HepG2 (cell line): Measurements from ENCODE around the gene RBM12. TPM values are rescaled to one million over a fixed set of nuclear protein-coding genes. Genes with fewer than 3 reads are reported as not detected.

ENCODE experiments used
- ADNP ChIP-seq: sonication (generic); formaldehyde crosslinking; IDR thresholded peaks from 2 replicates; pipeline ENCODE4 v1.4.0; 2020; ENCODE audit warnings: missing genetic modification reagents
- ATF7 ChIP-seq, 2 experiments: fragments of 450-650 bp in 1 of 2; sonication (generic) in 1 of 2; formaldehyde crosslinking in 1 of 2; IDR thresholded peaks; 2 replicates each; pipeline versions ENCODE4 v1.4.0 to v1.6.1; 2016 to 2020; ENCODE audit warnings: antibody characterized with exemption in 1 of 2, mild to moderate bottlenecking in 1 of 2, missing genetic modification reagents in 1 of 2
- DPF2 ChIP-seq: sonication (generic); formaldehyde crosslinking; IDR thresholded peaks from 2 replicates; pipeline ENCODE4 v1.4.0; 2020; ENCODE audit warnings: mild to moderate bottlenecking, low read depth, missing genetic modification reagents, borderline replicate concordance
- ETV6 ChIP-seq: sonication (generic); formaldehyde crosslinking; conservative IDR thresholded peaks from 2 replicates; pipeline ENCODE4 v1.4.0; 2020; ENCODE audit warnings: missing genetic modification reagents
- KDM5A ChIP-seq: fragments of 200-600 bp; sonication (generic); IDR thresholded peaks from 2 replicates; pipeline ENCODE4 v1.7.0; 2018; ENCODE audit warnings: antibody characterized with exemption, mild to moderate bottlenecking, low read length, borderline replicate concordance
- MTA1 ChIP-seq: sonication (generic); formaldehyde crosslinking; IDR thresholded peaks from 2 replicates; pipeline ENCODE4 v1.4.0; 2020; ENCODE audit warnings: missing genetic modification reagents, mild to moderate bottlenecking, borderline replicate concordance
- NFYB ChIP-seq: sonication (generic); formaldehyde crosslinking; IDR thresholded peaks from 2 replicates; pipeline ENCODE4 v1.4.0; 2020; ENCODE audit warnings: missing genetic modification reagents
- NR2F1 ChIP-seq, 2 experiments: fragments of 450-650 bp in 1 of 2; formaldehyde crosslinking in 1 of 2; IDR thresholded peaks; 2 replicates each; pipeline versions ENCODE4 v1.5.0 to v1.6.1; 2016 to 2020; ENCODE audit warnings: mild to moderate bottlenecking in 1 of 2, missing compliant biosample characterization in 1 of 2, missing genetic modification reagents in 1 of 2, moderate library complexity in 1 of 2
- NR2F6 ChIP-seq, 2 experiments: IDR thresholded peaks; 2 replicates each; pipeline ENCODE4 v1.6.1; 2016; ENCODE audit warnings: antibody characterized with exemption in 1 of 2, mild to moderate bottlenecking in 1 of 2
- PLRG1 ChIP-seq: fragments of 450-650 bp; conservative IDR thresholded peaks from 2 replicates; pipeline ENCODE4 v1.6.1; 2016
- ZBTB38 ChIP-seq: sonication (generic); formaldehyde crosslinking; IDR thresholded peaks from 2 replicates; pipeline ENCODE4 v1.5.1; 2020; ENCODE audit warnings: mild to moderate bottlenecking, missing genetic modification reagents
- ZBTB7A ChIP-seq: sonication (generic); formaldehyde crosslinking; IDR thresholded peaks from 2 replicates; pipeline ENCODE4 v1.8.0; 2022; ENCODE audit warnings: mild to moderate bottlenecking, missing genetic modification reagents
- ZNF503 ChIP-seq: sonication (generic); formaldehyde crosslinking; IDR thresholded peaks from 2 replicates; pipeline ENCODE4 v1.4.0; 2020; ENCODE audit warnings: missing genetic modification reagents
- polyA plus RNA-seq, 8 experiments: library from polyadenylated mRNA; depleted of rRNA in 3 of 8; stranded (reverse) in 7 of 8; unstranded in 1 of 8; fragments of >200 nt; fragmentation: Illumina TruSeq in 4 of 8; extraction: Trizol in 4 of 8; gene quantifications; 2 replicates each; pipeline versions ENCODE4 v1.2.1 to v1.2.3, GENCODE V29; 2011 to 2016; ENCODE audit warnings: low read depth in 4 of 8, missing spikeins in 1 of 8, mixed read lengths in 1 of 8; ENCODE audit not compliant: insufficient read depth in 1 of 8
- total RNA-seq, 5 experiments: library from RNA; depleted of rRNA; stranded (reverse); fragments of >200 nt; fragmentation: Illumina TruSeq; extraction: Trizol; gene quantifications; 2 replicates each; pipeline ENCODE4 v1.2.3, GENCODE V29; 2016; ENCODE audit warnings: low read depth in 1 of 5
- TF ChIP-seq, protein P1 (sequence below): sonication (generic); formaldehyde crosslinking; IDR thresholded peaks from 2 replicates; pipeline ENCODE4 v1.5.0; 2020; ENCODE audit warnings: missing genetic modification reagents
- TF ChIP-seq, protein P2 (sequence below): sonication (generic); formaldehyde crosslinking; conservative IDR thresholded peaks from 2 replicates; pipeline ENCODE4 v1.4.0; 2020; ENCODE audit warnings: missing genetic modification reagents
- TF ChIP-seq, protein P3 (sequence below): sonication (generic); formaldehyde crosslinking; IDR thresholded peaks from 2 replicates; pipeline ENCODE4 v1.4.0; 2020; ENCODE audit warnings: missing genetic modification reagents

Gene RBM12
- total and polyA plus RNA-seq, 2 of the 13 experiments (the other 11 are each of a cell fraction or from before 2014, with no cell fraction given), result 97.9 to 104 TPM

GRCh38 chr20:35702051-35702823, 37.5 kb upstream of the RBM12 start (continued):
- no peak for TF ChIP-seq ADNP (CRISPR knock-in tag)
- no peak for TF ChIP-seq MTA1 (CRISPR knock-in tag)
- TF ChIP-seq NFYB (CRISPR knock-in tag), result no peak
- 0 out of 2 replicates have a peak, but pooled peaks have one; percentile 36 for TF ChIP-seq ZBTB38 (CRISPR knock-in tag)
- TF ChIP-seq, protein P1, sequence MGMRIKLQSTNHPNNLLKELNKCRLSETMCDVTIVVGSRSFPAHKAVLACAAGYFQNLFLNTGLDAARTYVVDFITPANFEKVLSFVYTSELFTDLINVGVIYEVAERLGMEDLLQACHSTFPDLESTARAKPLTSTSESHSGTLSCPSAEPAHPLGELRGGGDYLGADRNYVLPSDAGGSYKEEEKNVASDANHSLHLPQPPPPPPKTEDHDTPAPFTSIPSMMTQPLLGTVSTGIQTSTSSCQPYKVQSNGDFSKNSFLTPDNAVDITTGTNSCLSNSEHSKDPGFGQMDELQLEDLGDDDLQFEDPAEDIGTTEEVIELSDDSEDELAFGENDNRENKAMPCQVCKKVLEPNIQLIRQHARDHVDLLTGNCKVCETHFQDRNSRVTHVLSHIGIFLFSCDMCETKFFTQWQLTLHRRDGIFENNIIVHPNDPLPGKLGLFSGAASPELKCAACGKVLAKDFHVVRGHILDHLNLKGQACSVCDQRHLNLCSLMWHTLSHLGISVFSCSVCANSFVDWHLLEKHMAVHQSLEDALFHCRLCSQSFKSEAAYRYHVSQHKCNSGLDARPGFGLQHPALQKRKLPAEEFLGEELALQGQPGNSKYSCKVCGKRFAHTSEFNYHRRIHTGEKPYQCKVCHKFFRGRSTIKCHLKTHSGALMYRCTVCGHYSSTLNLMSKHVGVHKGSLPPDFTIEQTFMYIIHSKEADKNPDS (CRISPR knock-in tag), result no peak
- no peak for TF ChIP-seq ZBTB7A (CRISPR knock-in tag)
- 0 out of 4 replicates have a peak, but pooled peaks of 1 of the 2 experiments have one; percentile 20 for TF ChIP-seq NR2F1 (CRISPR knock-in tag; IDR thresholded peaks at IDR 0.05)
- 0 out of 2 replicates have a peak, but pooled peaks have one; percentile 25 for TF ChIP-seq ZNF503 (CRISPR knock-in tag)
- TF ChIP-seq, protein P2, sequence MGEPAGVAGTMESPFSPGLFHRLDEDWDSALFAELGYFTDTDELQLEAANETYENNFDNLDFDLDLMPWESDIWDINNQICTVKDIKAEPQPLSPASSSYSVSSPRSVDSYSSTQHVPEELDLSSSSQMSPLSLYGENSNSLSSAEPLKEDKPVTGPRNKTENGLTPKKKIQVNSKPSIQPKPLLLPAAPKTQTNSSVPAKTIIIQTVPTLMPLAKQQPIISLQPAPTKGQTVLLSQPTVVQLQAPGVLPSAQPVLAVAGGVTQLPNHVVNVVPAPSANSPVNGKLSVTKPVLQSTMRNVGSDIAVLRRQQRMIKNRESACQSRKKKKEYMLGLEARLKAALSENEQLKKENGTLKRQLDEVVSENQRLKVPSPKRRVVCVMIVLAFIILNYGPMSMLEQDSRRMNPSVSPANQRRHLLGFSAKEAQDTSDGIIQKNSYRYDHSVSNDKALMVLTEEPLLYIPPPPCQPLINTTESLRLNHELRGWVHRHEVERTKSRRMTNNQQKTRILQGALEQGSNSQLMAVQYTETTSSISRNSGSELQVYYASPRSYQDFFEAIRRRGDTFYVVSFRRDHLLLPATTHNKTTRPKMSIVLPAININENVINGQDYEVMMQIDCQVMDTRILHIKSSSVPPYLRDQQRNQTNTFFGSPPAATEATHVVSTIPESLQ (CRISPR knock-in tag), result no peak
- no peak for TF ChIP-seq PLRG1
- 0 out of 2 replicates have a peak, but pooled peaks have one; percentile 46 for TF ChIP-seq ETV6 (CRISPR knock-in tag)
- no peak for TF ChIP-seq DPF2 (CRISPR knock-in tag)
- no peak for TF ChIP-seq KDM5A
- TF ChIP-seq ATF7 (IDR thresholded peaks at IDR 0.05), result no peak
- TF ChIP-seq ATF7 (CRISPR knock-in tag; IDR thresholded peaks at IDR 0.05), result no peak
- TF ChIP-seq, protein P3, sequence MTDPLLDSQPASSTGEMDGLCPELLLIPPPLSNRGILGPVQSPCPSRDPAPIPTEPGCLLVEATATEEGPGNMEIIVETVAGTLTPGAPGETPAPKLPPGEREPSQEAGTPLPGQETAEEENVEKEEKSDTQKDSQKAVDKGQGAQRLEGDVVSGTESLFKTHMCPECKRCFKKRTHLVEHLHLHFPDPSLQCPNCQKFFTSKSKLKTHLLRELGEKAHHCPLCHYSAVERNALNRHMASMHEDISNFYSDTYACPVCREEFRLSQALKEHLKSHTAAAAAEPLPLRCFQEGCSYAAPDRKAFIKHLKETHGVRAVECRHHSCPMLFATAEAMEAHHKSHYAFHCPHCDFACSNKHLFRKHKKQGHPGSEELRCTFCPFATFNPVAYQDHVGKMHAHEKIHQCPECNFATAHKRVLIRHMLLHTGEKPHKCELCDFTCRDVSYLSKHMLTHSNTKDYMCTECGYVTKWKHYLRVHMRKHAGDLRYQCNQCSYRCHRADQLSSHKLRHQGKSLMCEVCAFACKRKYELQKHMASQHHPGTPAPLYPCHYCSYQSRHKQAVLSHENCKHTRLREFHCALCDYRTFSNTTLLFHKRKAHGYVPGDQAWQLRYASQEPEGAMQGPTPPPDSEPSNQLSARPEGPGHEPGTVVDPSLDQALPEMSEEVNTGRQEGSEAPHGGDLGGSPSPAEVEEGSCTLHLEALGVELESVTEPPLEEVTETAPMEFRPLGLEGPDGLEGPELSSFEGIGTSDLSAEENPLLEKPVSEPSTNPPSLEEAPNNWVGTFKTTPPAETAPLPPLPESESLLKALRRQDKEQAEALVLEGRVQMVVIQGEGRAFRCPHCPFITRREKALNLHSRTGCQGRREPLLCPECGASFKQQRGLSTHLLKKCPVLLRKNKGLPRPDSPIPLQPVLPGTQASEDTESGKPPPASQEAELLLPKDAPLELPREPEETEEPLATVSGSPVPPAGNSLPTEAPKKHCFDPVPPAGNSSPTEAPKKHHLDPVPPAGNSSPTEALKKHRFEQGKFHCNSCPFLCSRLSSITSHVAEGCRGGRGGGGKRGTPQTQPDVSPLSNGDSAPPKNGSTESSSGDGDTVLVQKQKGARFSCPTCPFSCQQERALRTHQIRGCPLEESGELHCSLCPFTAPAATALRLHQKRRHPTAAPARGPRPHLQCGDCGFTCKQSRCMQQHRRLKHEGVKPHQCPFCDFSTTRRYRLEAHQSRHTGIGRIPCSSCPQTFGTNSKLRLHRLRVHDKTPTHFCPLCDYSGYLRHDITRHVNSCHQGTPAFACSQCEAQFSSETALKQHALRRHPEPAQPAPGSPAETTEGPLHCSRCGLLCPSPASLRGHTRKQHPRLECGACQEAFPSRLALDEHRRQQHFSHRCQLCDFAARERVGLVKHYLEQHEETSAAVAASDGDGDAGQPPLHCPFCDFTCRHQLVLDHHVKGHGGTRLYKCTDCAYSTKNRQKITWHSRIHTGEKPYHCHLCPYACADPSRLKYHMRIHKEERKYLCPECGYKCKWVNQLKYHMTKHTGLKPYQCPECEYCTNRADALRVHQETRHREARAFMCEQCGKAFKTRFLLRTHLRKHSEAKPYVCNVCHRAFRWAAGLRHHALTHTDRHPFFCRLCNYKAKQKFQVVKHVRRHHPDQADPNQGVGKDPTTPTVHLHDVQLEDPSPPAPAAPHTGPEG (CRISPR knock-in tag), result peak; percentile 73; the same call in 1 of the 2 replicates
- no peak for TF ChIP-seq NR2F6 (IDR thresholded peaks at IDR 0.05)
- TF ChIP-seq NR2F6 (CRISPR knock-in tag; IDR thresholded peaks at IDR 0.05), result no peak
